ENCODE measurements around the gene ZMYM2. TPM values are rescaled to one million over a fixed set of nuclear protein-coding genes. Genes with fewer than 3 reads are reported as not detected.

Gene ZMYM2
- total RNA-seq, 2 experiments from 2014 or later: 59.9 to 64.7 TPM

- Histone ChIP-seq H3K79me2 (ENCODE audit: insufficient read depth, low read depth, low read length) (peaks cover 60% of the 10 kb centered on the region), H3K36me3 (ENCODE audit: insufficient read depth, low read length) (peaks cover 56% of the 10 kb centered on the region)
These were observed 34.5 kb downstream of the ZMYM2 start for GRCh38 chr13:19993024-19993423.

GRCh38 chr13:19998960-19999359, 40.4 kb downstream of the ZMYM2 start:
- Histone ChIP-seq H2AFZ (ENCODE audit: low read length) (no peak overlapping the region), H3K4me3 (ENCODE audit: low read depth, low read length, poor library complexity, severe bottlenecking) (no peak overlapping the region), H3K4me1 (ENCODE audit: insufficient read depth, low read length, poor library complexity, severe bottlenecking) (no peaks in the 10 kb centered on the region), H4K20me1 (ENCODE audit: insufficient read depth, low read length) (0 out of 2 replicates have a peak, but pooled peaks cover 7% of the 10 kb centered on the region), H3K27ac (ENCODE audit: low read depth, low read length, poor library complexity, severe bottlenecking) (no peak overlapping the region), H3K4me2 (ENCODE audit: low read length) (no peak overlapping the region), H3K9me3 (ENCODE audit: low read length) (no peaks in the 10 kb centered on the region), H3K79me2 (ENCODE audit: insufficient read depth, low read depth, low read length) (peaks cover 66% of the 10 kb centered on the region; the same call in 1 of the 2 replicates), H3K9me2 (ENCODE audit: insufficient read depth, low read length) (no peaks in the 10 kb centered on the region), H3K36me3 (ENCODE audit: insufficient read depth, low read length) (peaks cover 67% of the 10 kb centered on the region)
- POLR2A ChIA-PET: interaction anchor here (0.7 kb wide), 1 partner anchor 14 kb away, joined by 3 read pairs; no protein-coding TSS in a partner anchor
- BruUV-seq (replicated peaks): no TSS peak
- DNase-seq (ENCODE audit: low spot score): no peak
- CTCF ChIA-PET (ENCODE audit: unreplicated experiment): interaction anchor here (0.6 kb wide), 1 partner anchor 71 kb away, joined by 4 read pairs; no protein-coding TSS in a partner anchor
- intact Hi-C loops (cut with micrococcal nuclease; ENCODE audit: unreplicated experiment): no loop called here
- no peak for TF ChIP-seq EZH2phosphoT487 (IDR thresholded peaks at IDR 0.05; ENCODE audit: borderline replicate concordance, low read depth, low read length)
- no peak for TF ChIP-seq CTCF (conservative IDR thresholded peaks at IDR 0.05; ENCODE audit: low read length)

More at GRCh38 chr13:19993024-19993423, 34.5 kb downstream of the ZMYM2 start:
- no peaks in the 10 kb centered on the region for H3K9me3 ChIP-seq (ENCODE audit: low read length)
- H3K4me3 ChIP-seq (ENCODE audit: low read depth, low read length, poor library complexity, severe bottlenecking): no peak overlapping the region
- H4K20me1 ChIP-seq (ENCODE audit: insufficient read depth, low read length): peaks cover 15% of the 10 kb centered on the region; the same call in 1 of the 2 replicates
- ChIA-PET POLR2A (no interaction called here), CTCF (ENCODE audit: unreplicated experiment) (no interaction called here)
- H3K9me2 ChIP-seq (ENCODE audit: insufficient read depth, low read length): no peaks in the 10 kb centered on the region
- no peak for DNase-seq (ENCODE audit: low spot score)
- no peaks in the 10 kb centered on the region for H3K4me1 ChIP-seq (ENCODE audit: insufficient read depth, low read length, poor library complexity, severe bottlenecking)
- no peak overlapping the region for H3K4me2 ChIP-seq (ENCODE audit: low read length)
- no peak for TF ChIP-seq CTCF (conservative IDR thresholded peaks at IDR 0.05; ENCODE audit: low read length)
- no peak for TF ChIP-seq EZH2phosphoT487 (IDR thresholded peaks at IDR 0.05; ENCODE audit: borderline replicate concordance, low read depth, low read length)
- H3K27ac ChIP-seq (ENCODE audit: low read depth, low read length, poor library complexity, severe bottlenecking): no peak overlapping the region
- intact Hi-C loops (cut with micrococcal nuclease; ENCODE audit: unreplicated experiment): no loop called here
- no peak overlapping the region for H2AFZ ChIP-seq (ENCODE audit: low read length)
- BruUV-seq (replicated peaks): no TSS peak

- no peak for TF ChIP-seq EZH2phosphoT487 (IDR thresholded peaks at IDR 0.05; ENCODE audit: borderline replicate concordance, low read depth, low read length)
- no peaks in the 10 kb centered on the region for H3K9me2 ChIP-seq (ENCODE audit: insufficient read depth, low read length)
- H3K27ac ChIP-seq (ENCODE audit: low read depth, low read length, poor library complexity, severe bottlenecking): no peak overlapping the region
- no peak for DNase-seq (ENCODE audit: low spot score)
- H3K79me2 ChIP-seq (ENCODE audit: insufficient read depth, low read depth, low read length): peaks cover 62% of the 10 kb centered on the region; the same call in 1 of the 2 replicates
- no peaks in the 10 kb centered on the region for H3K9me3 ChIP-seq (ENCODE audit: low read length)
- no peak overlapping the region for H3K4me3 ChIP-seq (ENCODE audit: low read depth, low read length, poor library complexity, severe bottlenecking)
- no peak overlapping the region for H3K4me2 ChIP-seq (ENCODE audit: low read length)
- no TSS peak for BruUV-seq (replicated peaks)
- 0 out of 2 replicates have a peak, but pooled peaks cover 7% of the 10 kb centered on the region for H4K20me1 ChIP-seq (ENCODE audit: insufficient read depth, low read length)
- intact Hi-C loops (cut with micrococcal nuclease; ENCODE audit: unreplicated experiment): no loop called here
- H2AFZ ChIP-seq (ENCODE audit: low read length): no peak overlapping the region
- CTCF ChIA-PET (ENCODE audit: unreplicated experiment): no interaction called here
- peaks cover 67% of the 10 kb centered on the region for H3K36me3 ChIP-seq (ENCODE audit: insufficient read depth, low read length)
- H3K4me1 ChIP-seq (ENCODE audit: insufficient read depth, low read length, poor library complexity, severe bottlenecking): no peaks in the 10 kb centered on the region
- POLR2A ChIA-PET: no interaction called here
These were observed 41.6 kb downstream of the ZMYM2 start for GRCh38 chr13:20000062-20000552.
